ENCODE results near the gene IFNAR2. TPM values are rescaled to one million over a fixed set of nuclear protein-coding genes. Genes with fewer than 3 reads are reported as not detected.

The IFNAR2 gene
- total and polyA plus RNA-seq, 2 donors (not counting 1 experiment from before 2014, with no cell fraction given): 5.6 to 24.3 TPM

GRCh38 chr21:33207449-33208149 is 22.1 kb upstream of the IFNAR2 start:
- Histone ChIP-seq H3K9me3 (ENCODE audit: control insufficient read depth, insufficient read depth, low read depth, low read length) (no peaks in the 10 kb centered on the region), H3K27me3 (ENCODE audit: control insufficient read depth, insufficient read depth, low read length) (peaks cover 2% of the 10 kb centered on the region), H3K36me3 (ENCODE audit: control insufficient read depth, insufficient read depth, low read length) (no peaks in the 10 kb centered on the region), H4K20me1 (ENCODE audit: control insufficient read depth, extremely low read depth, insufficient read depth, low read length) (no peaks in the 10 kb centered on the region), H3K4me2 (ENCODE audit: extremely low read depth, insufficient read depth, low read length) (no peak overlapping the region), H3K4me3 (replicated peaks in 1 of 4; ENCODE audit: control extremely low read depth in 1 of 4, insufficient read depth in 1 of 4, low read depth in 3 of 4, low read length in 4 of 4) (no peak overlapping the region), H3K27ac (ENCODE audit: insufficient read depth, low read length) (no peak overlapping the region), H2AFZ (ENCODE audit: low read length) (no peak overlapping the region), H3K79me2 (ENCODE audit: control insufficient read depth, insufficient read depth, low read length) (no peaks in the 10 kb centered on the region), H3K4me1 (ENCODE audit: control insufficient read depth, extremely low read depth, insufficient read depth, low read length) (peaks cover 3% of the 10 kb centered on the region), H3K9ac (ENCODE audit: insufficient read depth, low read length) (no peak overlapping the region)
- TF ChIP-seq EZH2 (IDR thresholded peaks at IDR 0.05; ENCODE audit: low read length, missing control alignments): no peak
- TF ChIP-seq CTCF (conservative IDR thresholded peaks at IDR 0.05 in 1 of 2, IDR thresholded peaks at IDR 0.05 in 1 of 2; ENCODE audit: low read depth in 1 of 2, low read length in 2 of 2): no peak
- no peak for DNase-seq (ENCODE audit: low read depth in 2 of 2)

GRCh38 chr21:33208534-33208933 is 21.2 kb upstream of the IFNAR2 start:
- H3K4me3 ChIP-seq (replicated peaks in 1 of 4; ENCODE audit: control extremely low read depth in 1 of 4, insufficient read depth in 1 of 4, low read depth in 3 of 4, low read length in 4 of 4): no peak overlapping the region
- no peak for TF ChIP-seq EZH2 (IDR thresholded peaks at IDR 0.05; ENCODE audit: low read length, missing control alignments)
- TF ChIP-seq CTCF (conservative IDR thresholded peaks at IDR 0.05 in 1 of 2, IDR thresholded peaks at IDR 0.05 in 1 of 2; ENCODE audit: low read depth in 1 of 2, low read length in 2 of 2): no peak
- H3K27me3 ChIP-seq (ENCODE audit: control insufficient read depth, insufficient read depth, low read length): peaks cover 2% of the 10 kb centered on the region
- no peak overlapping the region for H2AFZ ChIP-seq (ENCODE audit: low read length)
- H3K9ac ChIP-seq (ENCODE audit: insufficient read depth, low read length): no peak overlapping the region
- no peaks in the 10 kb centered on the region for H3K79me2 ChIP-seq (ENCODE audit: control insufficient read depth, insufficient read depth, low read length)
- no peaks in the 10 kb centered on the region for H3K36me3 ChIP-seq (ENCODE audit: control insufficient read depth, insufficient read depth, low read length)
- no peaks in the 10 kb centered on the region for H3K4me1 ChIP-seq (ENCODE audit: control insufficient read depth, extremely low read depth, insufficient read depth, low read length)
- no peak for DNase-seq (ENCODE audit: low read depth in 2 of 2)
- H3K27ac ChIP-seq (ENCODE audit: insufficient read depth, low read length): no peak overlapping the region
- no peaks in the 10 kb centered on the region for H3K9me3 ChIP-seq (ENCODE audit: control insufficient read depth, insufficient read depth, low read depth, low read length)
- no peak overlapping the region for H3K4me2 ChIP-seq (ENCODE audit: extremely low read depth, insufficient read depth, low read length)
- no peaks in the 10 kb centered on the region for H4K20me1 ChIP-seq (ENCODE audit: control insufficient read depth, extremely low read depth, insufficient read depth, low read length)

GRCh38 chr21:33211305-33211704 is 18.4 kb upstream of the IFNAR2 start:
- Histone ChIP-seq H3K4me1 (ENCODE audit: control insufficient read depth, extremely low read depth, insufficient read depth, low read length) (no peaks in the 10 kb centered on the region), H3K27ac (ENCODE audit: insufficient read depth, low read length) (no peak overlapping the region), H3K4me3 (replicated peaks in 1 of 4; ENCODE audit: control extremely low read depth in 1 of 4, insufficient read depth in 1 of 4, low read depth in 3 of 4, low read length in 4 of 4) (no peak overlapping the region), H3K36me3 (ENCODE audit: control insufficient read depth, insufficient read depth, low read length) (no peaks in the 10 kb centered on the region), H3K79me2 (ENCODE audit: control insufficient read depth, insufficient read depth, low read length) (no peaks in the 10 kb centered on the region), H3K9ac (ENCODE audit: insufficient read depth, low read length) (no peak overlapping the region), H2AFZ (ENCODE audit: low read length) (no peak overlapping the region), H4K20me1 (ENCODE audit: control insufficient read depth, extremely low read depth, insufficient read depth, low read length) (no peaks in the 10 kb centered on the region), H3K4me2 (ENCODE audit: extremely low read depth, insufficient read depth, low read length) (no peak overlapping the region), H3K27me3 (ENCODE audit: control insufficient read depth, insufficient read depth, low read length) (peaks cover 4% of the 10 kb centered on the region), H3K9me3 (ENCODE audit: control insufficient read depth, insufficient read depth, low read depth, low read length) (no peaks in the 10 kb centered on the region)
- TF ChIP-seq CTCF (conservative IDR thresholded peaks at IDR 0.05 in 1 of 2, IDR thresholded peaks at IDR 0.05 in 1 of 2; ENCODE audit: low read depth in 1 of 2, low read length in 2 of 2) (no peak), EZH2 (IDR thresholded peaks at IDR 0.05; ENCODE audit: low read length, missing control alignments) (no peak)
- DNase-seq (ENCODE audit: low read depth in 2 of 2): no peak

Measured in fibroblast of lung (primary cell).